Astrocyte (in vitro differentiated cells and primary cell): ENCODE results near the gene OR5B3. TPM values are rescaled to one million over a fixed set of nuclear protein-coding genes. Genes with fewer than 3 reads are reported as not detected.

Source experiments
- DNase-seq: peaks from one replicate; pipeline ENCODE4 v3.0.0-alpha.2; 2010; ENCODE audit warnings: low read depth
- FAIRE-seq: peaks from 2 replicates; lab custom pipeline; 2011; peaks lifted over from hg19 to GRCh38; lab: Jason Lieb, UNC
- H2AFZ ChIP-seq: 2 replicates; pipeline ENCODE4 v1.6.0; 2012; ENCODE audit warnings: low read depth, low read length, inconsistent platforms
- H3K27ac ChIP-seq: 2 replicates; pipeline ENCODE4 v1.5.1; 2011; ENCODE audit warnings: low read depth, low read length, inconsistent platforms
- H3K27me3 ChIP-seq: 2 replicates; pipeline ENCODE4 v1.6.0; 2011; ENCODE audit warnings: low read length, inconsistent platforms; ENCODE audit not compliant: insufficient read depth
- H3K36me3 ChIP-seq: 2 replicates; pipeline ENCODE4 v1.5.1; 2011; ENCODE audit warnings: low read length, inconsistent platforms; ENCODE audit not compliant: insufficient read depth
- H3K4me1 ChIP-seq: 2 replicates; pipeline ENCODE4 v1.5.1; 2011; ENCODE audit warnings: low read length, inconsistent platforms; ENCODE audit not compliant: insufficient read depth
- H3K4me2 ChIP-seq: 2 replicates; pipeline ENCODE4 v1.6.0; 2012; ENCODE audit warnings: low read length, inconsistent platforms
- H3K4me3 ChIP-seq: 2 replicates; pipeline ENCODE4 v1.5.1; 2011; ENCODE audit warnings: low read depth, mild to moderate bottlenecking, low read length, inconsistent platforms; ENCODE audit not compliant: insufficient read depth
- H3K79me2 ChIP-seq: 2 replicates; pipeline ENCODE4 v1.6.0; 2012; ENCODE audit warnings: mild to moderate bottlenecking, low read length, inconsistent platforms; ENCODE audit not compliant: insufficient read depth
- H3K9ac ChIP-seq: 2 replicates; pipeline ENCODE4 v1.6.0; 2012; ENCODE audit warnings: mild to moderate bottlenecking, low read length, inconsistent platforms
- H3K9me3 ChIP-seq: 2 replicates; pipeline ENCODE4 v1.5.1; 2012; ENCODE audit warnings: low read depth, mild to moderate bottlenecking, low read length, inconsistent platforms; ENCODE audit not compliant: insufficient read depth
- H4K20me1 ChIP-seq: 2 replicates; pipeline ENCODE4 v1.6.0; 2012; ENCODE audit warnings: low read length, inconsistent platforms; ENCODE audit not compliant: insufficient read depth
- H3K27ac Mint-ChIP-seq: one replicate; pipeline ENCODE4 v1.8.0; 2021; ENCODE audit warnings: mild to moderate bottlenecking, mixed read lengths; ENCODE audit not compliant: unreplicated experiment
- H3K27me3 Mint-ChIP-seq: one replicate; pipeline ENCODE4 v1.8.0; 2021; ENCODE audit warnings: low read depth, mixed read lengths; ENCODE audit not compliant: unreplicated experiment
- H3K36me3 Mint-ChIP-seq: one replicate; pipeline ENCODE4 v1.8.0; 2021; ENCODE audit warnings: low read depth, mixed read lengths; ENCODE audit not compliant: unreplicated experiment
- H3K4me1 Mint-ChIP-seq: one replicate; pipeline ENCODE4 v1.8.0; 2021; ENCODE audit warnings: low read depth, mixed read lengths; ENCODE audit not compliant: unreplicated experiment
- H3K4me3 Mint-ChIP-seq: one replicate; pipeline ENCODE4 v1.8.0; 2021; ENCODE audit warnings: mild to moderate bottlenecking, moderate library complexity, mixed read lengths; ENCODE audit not compliant: unreplicated experiment
- H3K9me3 Mint-ChIP-seq: one replicate; pipeline ENCODE4 v1.8.0; 2021; ENCODE audit warnings: mild to moderate bottlenecking, mixed read lengths; ENCODE audit not compliant: unreplicated experiment
- EZH2 ChIP-seq: IDR thresholded peaks from 2 replicates; pipeline ENCODE4 v1.6.1; 2012; ENCODE audit warnings: mild to moderate bottlenecking, low read length, inconsistent platforms; ENCODE audit not compliant: insufficient read depth
- total RNA-seq: library from RNA; stranded (reverse); gene quantifications from 2 replicates; pipeline ENCODE4 v1.2.1, GENCODE V29; 2021
- TF ChIP-seq, protein P1 (sequence below): IDR thresholded peaks from 2 replicates; pipeline ENCODE4 v1.5.1; 2011; ENCODE audit warnings: low read depth, mild to moderate bottlenecking, inconsistent platforms, low read length, moderate library complexity; ENCODE audit not compliant: insufficient read depth

The OR5B3 gene
- total RNA-seq, 1 donor from 2014 or later: not detected

DNA sequence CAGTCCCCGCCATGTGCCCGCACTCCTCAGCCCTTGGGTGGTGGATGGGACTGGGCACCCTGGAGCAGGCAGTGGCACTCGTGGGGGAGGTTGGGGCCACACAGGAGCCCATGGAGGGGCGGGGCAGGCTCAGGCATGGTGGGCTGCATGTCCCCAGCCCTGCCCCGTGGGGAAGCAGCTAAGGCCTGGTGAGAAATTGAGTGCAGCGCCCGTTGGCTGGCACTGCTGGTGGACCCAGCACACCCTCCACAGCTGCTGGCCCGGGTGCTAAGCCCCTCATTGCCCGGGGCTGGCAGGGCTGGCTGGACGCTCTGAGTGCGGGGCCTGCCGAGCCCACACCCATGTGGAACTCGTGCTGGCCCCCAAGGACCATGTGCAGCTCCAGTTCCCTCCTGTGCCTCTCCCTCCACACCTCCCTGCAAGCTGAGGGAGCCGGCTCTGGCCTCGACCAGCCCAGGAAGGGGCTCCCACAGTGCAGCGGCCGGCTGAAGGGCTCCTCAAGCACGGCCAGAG, 16.1 kb downstream of the OR5B3 start:
- Histone ChIP-seq H3K27ac (no peak overlapping the region), H3K4me2 (no peak overlapping the region), H3K79me2 (no peaks in the 10 kb centered on the region), H4K20me1 (no peaks in the 10 kb centered on the region), H3K9ac (no peak overlapping the region), H3K36me3 (no peaks in the 10 kb centered on the region), H3K4me1 (peaks cover 10% of the 10 kb centered on the region), H2AFZ (no peak overlapping the region), H3K4me3 (no peak overlapping the region), H3K27me3 (no peaks in the 10 kb centered on the region), H3K9me3 (peaks cover 4% of the 10 kb centered on the region)
- no peaks in the 10 kb centered on the region for H3K36me3 Mint-ChIP-seq
- peaks cover 28% of the 10 kb centered on the region for H3K4me1 Mint-ChIP-seq
- peaks cover 12% of the 10 kb centered on the region for H3K9me3 Mint-ChIP-seq
- H3K27ac Mint-ChIP-seq: no peak overlapping the region
- no peak for FAIRE-seq
- no peaks in the 10 kb centered on the region for H3K27me3 Mint-ChIP-seq
- no peak for DNase-seq
- TF ChIP-seq, protein P1, sequence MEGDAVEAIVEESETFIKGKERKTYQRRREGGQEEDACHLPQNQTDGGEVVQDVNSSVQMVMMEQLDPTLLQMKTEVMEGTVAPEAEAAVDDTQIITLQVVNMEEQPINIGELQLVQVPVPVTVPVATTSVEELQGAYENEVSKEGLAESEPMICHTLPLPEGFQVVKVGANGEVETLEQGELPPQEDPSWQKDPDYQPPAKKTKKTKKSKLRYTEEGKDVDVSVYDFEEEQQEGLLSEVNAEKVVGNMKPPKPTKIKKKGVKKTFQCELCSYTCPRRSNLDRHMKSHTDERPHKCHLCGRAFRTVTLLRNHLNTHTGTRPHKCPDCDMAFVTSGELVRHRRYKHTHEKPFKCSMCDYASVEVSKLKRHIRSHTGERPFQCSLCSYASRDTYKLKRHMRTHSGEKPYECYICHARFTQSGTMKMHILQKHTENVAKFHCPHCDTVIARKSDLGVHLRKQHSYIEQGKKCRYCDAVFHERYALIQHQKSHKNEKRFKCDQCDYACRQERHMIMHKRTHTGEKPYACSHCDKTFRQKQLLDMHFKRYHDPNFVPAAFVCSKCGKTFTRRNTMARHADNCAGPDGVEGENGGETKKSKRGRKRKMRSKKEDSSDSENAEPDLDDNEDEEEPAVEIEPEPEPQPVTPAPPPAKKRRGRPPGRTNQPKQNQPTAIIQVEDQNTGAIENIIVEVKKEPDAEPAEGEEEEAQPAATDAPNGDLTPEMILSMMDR: no peak
- no peak for TF ChIP-seq EZH2
- no peak overlapping the region for H3K4me3 Mint-ChIP-seq

DNA sequence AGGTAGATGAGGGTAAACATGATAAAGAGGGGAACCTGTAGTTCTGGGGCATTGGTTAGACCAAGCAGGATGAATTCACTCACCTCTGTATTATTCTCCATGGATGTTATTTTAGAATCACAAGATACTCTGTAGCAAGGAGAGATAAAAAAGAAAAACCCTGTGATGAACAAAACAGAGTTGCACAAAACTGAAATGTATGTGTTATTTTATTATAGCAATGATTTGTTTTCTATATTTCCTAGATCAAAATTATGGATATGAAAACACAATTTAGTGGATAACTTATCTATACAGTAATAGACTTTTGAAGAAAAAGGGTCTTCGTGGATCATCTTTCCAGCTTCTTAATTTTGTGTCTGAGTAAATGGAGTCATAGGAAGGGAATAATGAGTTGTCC, 47.7 kb downstream of the OR5B3 start, which contains the start of gene OR5B17:
OR5B17 (minus strand) TSS at position 101 of the 400 bp plus-strand sequence; CDS start at position 101, 0 bp downstream.
- H4K20me1 ChIP-seq: no peaks in the 10 kb centered on the region
- Mint-ChIP-seq H3K4me3 (no peak within 1 kb of the TSS), H3K4me1 (peaks cover 3% of the 10 kb centered on the region), H3K9me3 (no peaks in the 10 kb centered on the region), H3K27me3 (no peaks in the 10 kb centered on the region), H3K27ac (no peak within 1 kb of the TSS), H3K36me3 (no peaks in the 10 kb centered on the region)
- no peak within 1 kb of the TSS for H3K9ac ChIP-seq
- no peak for FAIRE-seq
- no peak within 1 kb of the TSS for H3K4me3 ChIP-seq
- TF ChIP-seq EZH2: no peak
- TF ChIP-seq, protein P1: no peak
- H3K9me3 ChIP-seq: no peaks in the 10 kb centered on the region
- H3K4me2 ChIP-seq: no peak within 1 kb of the TSS
- no peaks in the 10 kb centered on the region for H3K27me3 ChIP-seq
- no peaks in the 10 kb centered on the region for H3K36me3 ChIP-seq
- no peak within 1 kb of the TSS for H3K27ac ChIP-seq
- no peak for DNase-seq
- no peaks in the 10 kb centered on the region for H3K4me1 ChIP-seq
- no peaks in the 10 kb centered on the region for H3K79me2 ChIP-seq
- no peak within 1 kb of the TSS for H2AFZ ChIP-seq

DNA sequence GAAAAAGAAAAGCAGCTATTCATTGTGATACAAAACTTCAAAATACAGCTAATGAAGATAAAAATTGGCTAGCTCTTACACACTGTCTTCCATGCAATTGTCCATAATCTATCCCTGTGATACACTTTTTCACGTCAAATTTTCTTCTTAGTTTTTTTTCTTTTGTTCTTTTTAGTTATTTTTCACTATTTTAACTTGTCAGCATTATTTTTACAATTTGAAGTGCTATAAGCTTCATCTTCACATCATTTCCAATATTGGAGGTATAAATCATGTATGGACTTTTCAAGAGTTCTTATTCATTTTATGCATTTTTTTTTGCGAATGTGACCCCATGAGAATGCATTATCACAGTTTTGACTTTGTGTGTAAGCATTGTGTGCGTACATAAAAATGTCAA, 51.9 kb downstream of the OR5B3 start:
- H3K36me3 Mint-ChIP-seq: no peaks in the 10 kb centered on the region
- FAIRE-seq: no peak
- Histone ChIP-seq H4K20me1 (no peaks in the 10 kb centered on the region), H3K4me2 (no peak overlapping the region), H3K9ac (no peak overlapping the region), H3K36me3 (no peaks in the 10 kb centered on the region), H3K4me3 (no peak overlapping the region), H3K79me2 (no peaks in the 10 kb centered on the region), H3K27me3 (no peaks in the 10 kb centered on the region), H3K27ac (no peak overlapping the region), H2AFZ (no peak overlapping the region), H3K4me1 (no peaks in the 10 kb centered on the region), H3K9me3 (no peaks in the 10 kb centered on the region)
- H3K27ac Mint-ChIP-seq: no peak overlapping the region
- no peak for TF ChIP-seq EZH2
- TF ChIP-seq, protein P1: no peak
- no peaks in the 10 kb centered on the region for H3K27me3 Mint-ChIP-seq
- peaks cover 3% of the 10 kb centered on the region for H3K4me1 Mint-ChIP-seq
- H3K9me3 Mint-ChIP-seq: no peaks in the 10 kb centered on the region
- no peak for DNase-seq
- H3K4me3 Mint-ChIP-seq: no peak overlapping the region
